A549 (cell line): ENCODE data around the gene MYO7A. TPM values are rescaled to one million over a fixed set of nuclear protein-coding genes. Genes with fewer than 3 reads are reported as not detected.

Experiments
- ATAC-seq, 2 experiments: fragments of 200-7000 bp in 1 of 2; fragments of >200 bp in 1 of 2; cut with Nextera tagmentation in 1 of 2; cut with Tn5 transposase in 1 of 2; 3 replicates each; pipeline versions ENCODE4 v1.8.0 to v1.9.1; 2018 to 2020; ENCODE audit warnings: mild to moderate bottlenecking in 1 of 2, moderate library complexity in 1 of 2
- CTCF ChIA-PET: fragments of 300-600 bp; sonication (Branson Sonifier 250); formaldehyde crosslinking; extraction: SDS; loops from one replicate; lab custom pipeline; 2021; ENCODE audit warnings: antibody characterized with exemption, inconsistent platforms; lab: Yijun Ruan, JAX
- POLR2A ChIA-PET: fragments of 350-600 bp; formaldehyde crosslinking; extraction: SDS; loops from one replicate; lab custom pipeline; 2021; ENCODE audit warnings: antibody characterized with exemption, inconsistent platforms; lab: Yijun Ruan, JAX
- DNase-seq, 2 experiments: peaks; one replicate each; pipeline versions ENCODE4 v3.0.0 to v3.0.0-alpha.2; 2011 to 2016; ENCODE audit warnings: low read depth in 1 of 2, low spot score in 1 of 2
- FAIRE-seq: peaks from 2 replicates; lab custom pipeline; 2011; peaks lifted over from hg19 to GRCh38; lab: Jason Lieb, UNC
- H3K27ac ChIP-seq, 2 experiments: fragments of >200 bp; sonication (Bioruptor Twin); formaldehyde crosslinking; 3 replicates each; pipeline ENCODE4 v1.5.1; 2016 to 2017
- H3K4me1 ChIP-seq: fragments of >200 bp; sonication (Bioruptor Twin); formaldehyde crosslinking; 3 replicates; pipeline ENCODE4 v1.6.1; 2016
- H3K4me2 ChIP-seq: fragments of >200 bp; sonication (Bioruptor Twin); formaldehyde crosslinking; 3 replicates; pipeline ENCODE4 v1.6.1; 2016
- H3K4me3 ChIP-seq: fragments of >200 bp; sonication (Bioruptor Twin); formaldehyde crosslinking; 3 replicates; pipeline ENCODE4 v1.5.1; 2016
- H3K9me3 ChIP-seq: fragments of >200 bp; sonication (Bioruptor Twin); formaldehyde crosslinking; 3 replicates; pipeline ENCODE4 v1.6.1; 2016
- CBX2 ChIP-seq: fragments of 200-600 bp; sonication (generic); IDR thresholded peaks from 2 replicates; pipeline ENCODE4 v1.6.1; 2016; ENCODE audit warnings: low read depth, mild to moderate bottlenecking, borderline replicate concordance
- CBX8 ChIP-seq: fragments of 200-600 bp; sonication (generic); IDR thresholded peaks from 2 replicates; pipeline ENCODE4 v1.6.1; 2016
- E2F6 ChIP-seq: IDR thresholded peaks from 2 replicates; pipeline ENCODE4 v1.6.1; 2012; ENCODE audit warnings: low read depth, borderline replicate concordance
- FOSB ChIP-seq: fragments of 250-450 bp; sonication (Bioruptor Pico); IDR thresholded peaks from 2 replicates; pipeline ENCODE4 v1.5.0; 2020; ENCODE audit warnings: mild to moderate bottlenecking, moderate library complexity
- FOXS1 ChIP-seq: fragments of 250-450 bp; sonication (Bioruptor Pico); IDR thresholded peaks from 2 replicates; pipeline ENCODE4 v1.5.0; 2020; ENCODE audit warnings: mild to moderate bottlenecking, moderate library complexity
- HDAC2 ChIP-seq: fragments of 200-600 bp; sonication (generic); IDR thresholded peaks from 2 replicates; pipeline ENCODE4 v1.6.1; 2016
- HOXA7 ChIP-seq: fragments of 250-450 bp; sonication (Bioruptor Pico); IDR thresholded peaks from 2 replicates; pipeline ENCODE4 v1.5.0; 2020; ENCODE audit warnings: mild to moderate bottlenecking, moderate library complexity
- KDM1A ChIP-seq: fragments of 200-600 bp; sonication (generic); IDR thresholded peaks from 2 replicates; pipeline ENCODE4 v1.6.1; 2016; ENCODE audit warnings: low read depth, mild to moderate bottlenecking
- NPAS2 ChIP-seq: fragments of 250-450 bp; sonication (Bioruptor Pico); IDR thresholded peaks from 2 replicates; pipeline ENCODE4 v1.8.0; 2022; ENCODE audit warnings: mild to moderate bottlenecking, moderate library complexity, borderline replicate concordance
- PHF8 ChIP-seq: fragments of 200-600 bp; sonication (generic); IDR thresholded peaks from 2 replicates; pipeline ENCODE4 v1.6.1; 2016; ENCODE audit warnings: low read depth, mild to moderate bottlenecking, antibody characterized with exemption, moderate library complexity, borderline replicate concordance
- ZNF302 ChIP-seq: fragments of 250-450 bp; sonication (Bioruptor Pico); IDR thresholded peaks from 2 replicates; pipeline ENCODE4 v1.9.0; 2021; ENCODE audit warnings: inconsistent platforms, mild to moderate bottlenecking, moderate library complexity
- WGBS: methylation state at CpG from one replicate; pipeline ENCODE4 v1.1.6; 2017; ENCODE audit errors: missing lambda C conversion rate; 5-methylcytosine and 5-hydroxymethylcytosine counted together
- polyA plus RNA-seq, 4 experiments: library from polyadenylated mRNA; depleted of rRNA in 3 of 4; stranded (reverse); fragments of >200 nt; fragmentation: RNase III in 1 of 4; extraction: RNeasy Plus Mini Kit Qiagen cat#74134 plus additional on column Dnase treatment in 1 of 4; gene quantifications; 2 replicates in 3 of 4; 3 replicates in 1 of 4; pipeline ENCODE4 v1.2.3, GENCODE V29; 2011 to 2017
- TF ChIP-seq, protein P1 (sequence below): fragments of >200 bp; sonication (Bioruptor Twin); formaldehyde crosslinking; IDR thresholded peaks from 3 replicates; pipeline ENCODE4 v1.5.1; 2016
- TF ChIP-seq, protein P2 (sequence below): fragments of 250-450 bp; sonication (Bioruptor Pico); IDR thresholded peaks from 2 replicates; pipeline ENCODE4 v1.5.0; 2021; ENCODE audit warnings: mild to moderate bottlenecking, moderate library complexity, borderline replicate concordance

Gene MYO7A
- polyA plus RNA-seq, 2 of the 4 experiments (the other 2 are of a cell fraction), result 1.7 to 2.1 TPM

DNA sequence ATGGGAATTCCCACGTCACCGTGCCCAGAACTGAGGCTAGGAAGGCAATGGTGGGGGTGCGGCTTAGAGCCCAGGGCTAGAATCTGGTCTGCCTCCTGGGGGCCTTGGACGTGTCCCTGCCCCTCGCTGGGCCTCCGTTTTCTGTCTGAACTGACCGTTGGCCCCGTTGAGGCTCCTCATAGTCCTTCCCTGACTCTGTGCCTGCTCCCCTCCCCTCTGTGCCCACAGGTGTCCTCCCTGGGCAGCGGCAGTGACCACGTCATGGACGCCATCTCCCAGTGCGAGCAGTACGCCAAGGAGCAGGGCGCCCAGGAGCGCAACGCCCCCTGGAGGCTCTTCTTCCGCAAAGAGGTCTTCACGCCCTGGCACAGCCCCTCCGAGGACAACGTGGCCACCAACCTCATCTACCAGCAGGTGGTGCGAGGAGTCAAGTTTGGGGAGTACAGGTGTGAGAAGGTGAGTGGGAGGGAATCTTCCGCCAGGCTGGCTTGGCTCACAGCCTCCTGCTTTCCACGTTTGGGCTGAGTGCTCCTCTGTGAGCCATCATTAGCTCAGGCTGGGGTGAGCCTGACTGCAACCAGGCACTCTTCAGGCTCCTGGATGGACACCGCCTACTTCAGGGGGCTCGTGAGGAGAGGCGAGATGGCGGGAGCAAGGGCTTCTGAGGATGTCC is 63.9 kb downstream of the MYO7A start (continued):
- TF ChIP-seq FOXS1 (CRISPR knock-in tag) (no peak), PHF8 (peak; percentile 78; the same call in 1 of the 2 replicates), E2F6 (peak; percentile 67), CBX2 (no peak), FOSB (no peak), HDAC2 (no peak), NPAS2 (CRISPR knock-in tag) (no peak), KDM1A (no peak)
- TF ChIP-seq, all 56 proteins: peak for 11

DNA sequence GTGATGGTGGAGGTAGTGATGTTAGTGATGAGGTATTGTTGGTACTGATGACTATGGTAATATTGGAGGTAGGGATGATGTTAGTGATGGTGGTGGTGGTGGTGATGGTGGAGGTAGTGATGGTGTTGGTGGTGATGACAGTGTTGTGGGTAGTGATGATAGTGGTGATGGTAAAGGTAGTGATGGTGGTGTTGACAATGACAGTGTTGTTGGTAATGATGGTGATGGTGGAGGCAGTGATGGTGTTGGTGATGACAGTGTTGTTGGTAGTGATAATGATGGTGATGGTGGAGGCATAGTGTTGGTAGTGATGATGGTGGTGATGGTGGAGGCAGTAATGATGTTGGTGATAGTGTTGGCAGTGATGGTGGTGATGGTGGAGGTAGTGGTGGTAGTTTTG is 65.1 kb downstream of the MYO7A start:
- Histone ChIP-seq H3K4me2 (no peak overlapping the region), H3K4me1 (no peaks in the 10 kb centered on the region), H3K27ac (no peak overlapping the region), H3K9me3 (no peaks in the 10 kb centered on the region), H3K4me3 (no peak overlapping the region)
- DNase-seq (no peak), FAIRE-seq (no peak), ATAC-seq (no peak)
- TF ChIP-seq, protein P1, sequence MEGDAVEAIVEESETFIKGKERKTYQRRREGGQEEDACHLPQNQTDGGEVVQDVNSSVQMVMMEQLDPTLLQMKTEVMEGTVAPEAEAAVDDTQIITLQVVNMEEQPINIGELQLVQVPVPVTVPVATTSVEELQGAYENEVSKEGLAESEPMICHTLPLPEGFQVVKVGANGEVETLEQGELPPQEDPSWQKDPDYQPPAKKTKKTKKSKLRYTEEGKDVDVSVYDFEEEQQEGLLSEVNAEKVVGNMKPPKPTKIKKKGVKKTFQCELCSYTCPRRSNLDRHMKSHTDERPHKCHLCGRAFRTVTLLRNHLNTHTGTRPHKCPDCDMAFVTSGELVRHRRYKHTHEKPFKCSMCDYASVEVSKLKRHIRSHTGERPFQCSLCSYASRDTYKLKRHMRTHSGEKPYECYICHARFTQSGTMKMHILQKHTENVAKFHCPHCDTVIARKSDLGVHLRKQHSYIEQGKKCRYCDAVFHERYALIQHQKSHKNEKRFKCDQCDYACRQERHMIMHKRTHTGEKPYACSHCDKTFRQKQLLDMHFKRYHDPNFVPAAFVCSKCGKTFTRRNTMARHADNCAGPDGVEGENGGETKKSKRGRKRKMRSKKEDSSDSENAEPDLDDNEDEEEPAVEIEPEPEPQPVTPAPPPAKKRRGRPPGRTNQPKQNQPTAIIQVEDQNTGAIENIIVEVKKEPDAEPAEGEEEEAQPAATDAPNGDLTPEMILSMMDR, result no peak
- TF ChIP-seq HOXA7 (CRISPR knock-in tag), result no peak
- TF ChIP-seq ZNF302 (CRISPR knock-in tag), result no peak
- CTCF ChIA-PET, result interaction anchor here (0.6 to 10.8 kb wide), 26 partner anchors 9 to 446 kb away, joined by 3 to 161 read pairs (median 4); partner anchors contain the start of gene MYO7A
- POLR2A ChIA-PET, result no interaction called here

- POLR2A ChIA-PET, result no interaction called here
- H3K4me3 ChIP-seq, result no peak overlapping the region
- WGBS, result 86% methylated on average over 12 of the region's 15 CpGs
- ATAC-seq (no peak), FAIRE-seq (no peak), DNase-seq (no peak)
- no peaks in the 10 kb centered on the region for H3K9me3 ChIP-seq
- H3K4me2 ChIP-seq, result no peak overlapping the region
- no peaks in the 10 kb centered on the region for H3K4me1 ChIP-seq
- TF ChIP-seq, protein P2, sequence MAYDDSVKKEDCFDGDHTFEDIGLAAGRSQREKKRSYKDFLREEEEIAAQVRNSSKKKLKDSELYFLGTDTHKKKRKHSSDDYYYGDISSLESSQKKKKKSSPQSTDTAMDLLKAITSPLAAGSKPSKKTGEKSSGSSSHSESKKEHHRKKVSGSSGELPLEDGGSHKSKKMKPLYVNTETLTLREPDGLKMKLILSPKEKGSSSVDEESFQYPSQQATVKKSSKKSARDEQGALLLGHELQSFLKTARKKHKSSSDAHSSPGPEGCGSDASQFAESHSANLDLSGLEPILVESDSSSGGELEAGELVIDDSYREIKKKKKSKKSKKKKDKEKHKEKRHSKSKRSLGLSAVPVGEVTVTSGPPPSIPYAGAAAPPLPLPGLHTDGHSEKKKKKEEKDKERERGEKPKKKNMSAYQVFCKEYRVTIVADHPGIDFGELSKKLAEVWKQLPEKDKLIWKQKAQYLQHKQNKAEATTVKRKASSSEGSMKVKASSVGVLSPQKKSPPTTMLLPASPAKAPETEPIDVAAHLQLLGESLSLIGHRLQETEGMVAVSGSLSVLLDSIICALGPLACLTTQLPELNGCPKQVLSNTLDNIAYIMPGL, result no peak
- no peak for TF ChIP-seq CBX8
- CTCF ChIA-PET, result interaction anchor here (0.6 to 4.5 kb wide), 16 partner anchors 10 to 425 kb away, joined by 3 to 59 read pairs (median 4); partner anchors contain the start of gene MYO7A
- H3K27ac ChIP-seq, result no peak overlapping the region
These were observed 66.1 kb downstream of the MYO7A start for GRCh38 chr11:77193911-77194830.
